Endothelial cell of hepatic sinusoid (primary cell): ENCODE data around the gene QPCTL.

ENCODE experiments used
- in situ Hi-C: cut with HindIII; loops from 2 replicates; pipeline ENCODE4 v1.10.0; 2017; ENCODE audit warnings: low sequenced_read_pairs

QPCTL gene

GRCh38 chr19:45692187-45693105, at the start of gene QPCTL:
Gene QPCTL (plus strand): TSS chr19:45692666. CDS start chr19:45692704, 38 bp downstream.
- in situ Hi-C loops: loop anchor here (5.0 kb wide), 1 partner anchor 40 kb away; the partner anchor contains the start of genes FBXO46 and MEIOSIN

GRCh38 chr19:45643024-45643926, 49.2 kb upstream of the QPCTL start:
- in situ Hi-C loops: loop anchor here (5.0 kb wide), 1 partner anchor 86 kb away; no protein-coding TSS in a partner anchor

- in situ Hi-C loops: loop anchor here (5.0 kb wide), 1 partner anchor 87 kb away; no protein-coding TSS in a partner anchor
Measured at GRCh38 chr19:45643927-45644771, 48.3 kb upstream of the QPCTL start.

- in situ Hi-C loops: no loop called here
Measured at GRCh38 chr19:45645068-45645630, 47.3 kb upstream of the QPCTL start.

GRCh38 chr19:45645631-45646344, 46.7 kb upstream of the QPCTL start:
- in situ Hi-C loops: no loop called here

GRCh38 chr19:45646345-45646698, 46.1 kb upstream of the QPCTL start:
- in situ Hi-C loops: no loop called here

- in situ Hi-C loops: no loop called here
Measured at GRCh38 chr19:45650722-45651121, 41.7 kb upstream of the QPCTL start.

- in situ Hi-C loops: no loop called here
Measured at GRCh38 chr19:45653634-45654033, 38.8 kb upstream of the QPCTL start.

- in situ Hi-C loops: no loop called here
Measured at GRCh38 chr19:45655073-45655472, 37.4 kb upstream of the QPCTL start.

- in situ Hi-C loops: no loop called here
Measured at GRCh38 chr19:45657520-45658167, 34.8 kb upstream of the QPCTL start.

GRCh38 chr19:45659096-45659729, 33.3 kb upstream of the QPCTL start:
- in situ Hi-C loops: no loop called here

- in situ Hi-C loops: no loop called here
Measured at GRCh38 chr19:45660636-45661035, 31.8 kb upstream of the QPCTL start.

- in situ Hi-C loops: no loop called here
Measured at GRCh38 chr19:45663800-45664199, 28.7 kb upstream of the QPCTL start.

GRCh38 chr19:45664575-45664974, 27.9 kb upstream of the QPCTL start:
- in situ Hi-C loops: no loop called here

- in situ Hi-C loops: no loop called here
Measured at GRCh38 chr19:45667620-45668341, 24.7 kb upstream of the QPCTL start, which contains the start of gene GIPR. Gene GIPR (plus strand): TSS chr19:45668221. CDS start chr19:45669521, 1,300 bp downstream.

GRCh38 chr19:45668342-45668871, 24.1 kb upstream of the QPCTL start:
- in situ Hi-C loops: no loop called here

GRCh38 chr19:45670670-45671453, 21.6 kb upstream of the QPCTL start:
- in situ Hi-C loops: no loop called here
